PFSK-1 (cell line): ENCODE measurements around the gene PLCH2.

Experiments
- POLR2AphosphoS5 ChIP-seq: IDR thresholded peaks from 2 replicates; pipeline ENCODE4 v1.6.1; 2012; ENCODE audit warnings: low read depth, mild to moderate bottlenecking, control low read depth, low read length, moderate library complexity
- REST ChIP-seq, 2 experiments: IDR thresholded peaks; 2 replicates each; pipeline versions ENCODE4 v1.6.1 to v1.8.0; 2011 to 2012; ENCODE audit warnings: low read depth in 2 of 2, low read length in 2 of 2, control low read depth in 1 of 2, inconsistent platforms in 1 of 2, mild to moderate bottlenecking in 1 of 2, moderate library complexity in 1 of 2; ENCODE audit not compliant: insufficient read depth in 1 of 2
- SIN3A ChIP-seq: IDR thresholded peaks from 2 replicates; pipeline ENCODE4 v1.6.1; 2012; ENCODE audit warnings: mild to moderate bottlenecking, low read length, moderate library complexity, borderline replicate concordance; ENCODE audit not compliant: insufficient read depth

DNA sequence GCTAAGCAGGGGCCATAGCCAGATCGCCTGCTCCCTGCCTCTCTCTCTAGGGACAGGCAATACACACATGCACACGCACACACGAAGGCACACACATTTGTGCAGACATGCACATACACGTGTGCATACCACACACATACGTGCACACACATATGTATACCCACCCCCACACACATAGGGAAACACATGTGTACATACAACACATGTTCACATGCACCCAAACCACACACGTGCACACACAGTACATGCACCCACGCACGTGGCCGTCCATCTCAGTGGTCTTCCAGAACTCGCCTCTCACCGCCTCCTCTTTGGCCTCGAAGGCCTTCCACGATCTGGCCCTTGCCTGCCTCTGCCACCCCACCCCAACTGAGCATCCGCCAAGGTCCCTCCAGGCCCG lies 38.5 kb upstream of the PLCH2 start:
- TF ChIP-seq POLR2AphosphoS5 (no peak), REST (IDR thresholded peaks at IDR 0.05; ENCODE audit: insufficient read depth in 1 of 2, low read depth in 2 of 2, low read length in 2 of 2) (no peak), SIN3A (no peak)
